ENCODE results near the gene TGIF1.

The TGIF1 gene

GRCh38 chr18:3485153-3486149, 35.5 kb downstream of the TGIF1 start:
- no peaks in the 10 kb centered on the region for H3K79me2 ChIP-seq (ENCODE audit: control insufficient read depth, low read length)
- no peaks in the 10 kb centered on the region for H3F3A ChIP-seq (ENCODE audit: control insufficient read depth, insufficient read depth)
- TF ChIP-seq EZH2phosphoT487 (IDR thresholded peaks at IDR 0.05; ENCODE audit: borderline replicate concordance, low read length) (no peak), CTCF (IDR thresholded peaks at IDR 0.05; ENCODE audit: low read depth, low read length, poor library complexity, severe bottlenecking) (no peak)
- H3K36me3 ChIP-seq (ENCODE audit: control insufficient read depth, low read length), result no peaks in the 10 kb centered on the region
- no peaks in the 10 kb centered on the region for H3K27me3 ChIP-seq (ENCODE audit: control insufficient read depth, low read length)
- H3K4me2 ChIP-seq (ENCODE audit: low read length), result no peak overlapping the region
- H3K4me1 ChIP-seq (ENCODE audit: control insufficient read depth, low read length), result peaks cover 7% of the 10 kb centered on the region
- H3K9me2 ChIP-seq (replicated peaks; ENCODE audit: control insufficient read depth, low read length), result no peaks in the 10 kb centered on the region
- no peaks in the 10 kb centered on the region for H3K9me3 ChIP-seq (ENCODE audit: control insufficient read depth, insufficient read depth, low read length)
- H4K20me1 ChIP-seq (ENCODE audit: control insufficient read depth, insufficient read depth, low read depth, low read length), result no peaks in the 10 kb centered on the region
- no peak overlapping the region for H3K27ac ChIP-seq (ENCODE audit: low read depth, low read length)
- no peak overlapping the region for H3K4me3 ChIP-seq (ENCODE audit: low read length)

- no peak for TF ChIP-seq CTCF (IDR thresholded peaks at IDR 0.05; ENCODE audit: low read depth, low read length, poor library complexity, severe bottlenecking)
- TF ChIP-seq EZH2phosphoT487 (IDR thresholded peaks at IDR 0.05; ENCODE audit: borderline replicate concordance, low read length), result no peak
- Histone ChIP-seq H3K9me2 (replicated peaks; ENCODE audit: control insufficient read depth, low read length) (no peaks in the 10 kb centered on the region), H3K79me2 (ENCODE audit: control insufficient read depth, low read length) (no peaks in the 10 kb centered on the region), H3K27ac (ENCODE audit: low read depth, low read length) (no peak overlapping the region), H3K4me3 (ENCODE audit: low read length) (no peak overlapping the region), H3K36me3 (ENCODE audit: control insufficient read depth, low read length) (no peaks in the 10 kb centered on the region), H3K27me3 (ENCODE audit: control insufficient read depth, low read length) (no peaks in the 10 kb centered on the region), H3K4me2 (ENCODE audit: low read length) (no peak overlapping the region), H3K4me1 (ENCODE audit: control insufficient read depth, low read length) (peaks cover 7% of the 10 kb centered on the region), H3F3A (ENCODE audit: control insufficient read depth, insufficient read depth) (no peaks in the 10 kb centered on the region), H3K9me3 (ENCODE audit: control insufficient read depth, insufficient read depth, low read length) (no peaks in the 10 kb centered on the region), H4K20me1 (ENCODE audit: control insufficient read depth, insufficient read depth, low read depth, low read length) (no peaks in the 10 kb centered on the region)
These were observed 36.5 kb downstream of the TGIF1 start for GRCh38 chr18:3486512-3486911.

GRCh38 chr18:3489462-3489861, 39.5 kb downstream of the TGIF1 start:
- Histone ChIP-seq H3K4me2 (ENCODE audit: low read length) (no peak overlapping the region), H3K9me2 (replicated peaks; ENCODE audit: control insufficient read depth, low read length) (no peaks in the 10 kb centered on the region), H3K27me3 (ENCODE audit: control insufficient read depth, low read length) (no peaks in the 10 kb centered on the region), H3F3A (ENCODE audit: control insufficient read depth, insufficient read depth) (no peaks in the 10 kb centered on the region), H3K27ac (ENCODE audit: low read depth, low read length) (no peak overlapping the region), H3K9me3 (ENCODE audit: control insufficient read depth, insufficient read depth, low read length) (no peaks in the 10 kb centered on the region), H3K4me3 (ENCODE audit: low read length) (no peak overlapping the region), H3K79me2 (ENCODE audit: control insufficient read depth, low read length) (no peaks in the 10 kb centered on the region), H3K36me3 (ENCODE audit: control insufficient read depth, low read length) (no peaks in the 10 kb centered on the region), H4K20me1 (ENCODE audit: control insufficient read depth, insufficient read depth, low read depth, low read length) (no peaks in the 10 kb centered on the region), H3K4me1 (ENCODE audit: control insufficient read depth, low read length) (peaks cover 26% of the 10 kb centered on the region)
- TF ChIP-seq CTCF (IDR thresholded peaks at IDR 0.05; ENCODE audit: low read depth, low read length, poor library complexity, severe bottlenecking) (no peak), EZH2phosphoT487 (IDR thresholded peaks at IDR 0.05; ENCODE audit: borderline replicate concordance, low read length) (no peak)
